GM18498 (cell line): Measurements from ENCODE around the gene GPR141.
A peak's percentile ranks its signal among the peaks of the same experiment; 100 is the strongest.

ENCODE experiments used
- ATAC-seq: cut with Tn5 transposase; IDR thresholded peaks from one replicate; pipeline ENCODE4 v1.9.1; 2021; ENCODE audit warnings: mild to moderate bottlenecking, moderate library complexity; ENCODE audit not compliant: unreplicated experiment

Gene GPR141

GRCh38 chr7:37775921-37776320 is 92.4 kb downstream of the GPR141 start:
- ATAC-seq: no peak

- no peak for ATAC-seq
Observed at GRCh38 chr7:37781156-37781555, 97.6 kb downstream of the GPR141 start.

- ATAC-seq: no peak
Observed at GRCh38 chr7:37782166-37782565, 98.6 kb downstream of the GPR141 start.

GRCh38 chr7:37784015-37784414 is 100.4 kb downstream of the GPR141 start:
- ATAC-seq: no peak

GRCh38 chr7:37786741-37787569 is 103.4 kb downstream of the GPR141 start:
- ATAC-seq: peak; percentile 90
